H1 (cell line): ENCODE results near the gene SERGEF. TPM values are rescaled to one million over a fixed set of nuclear protein-coding genes. Genes with fewer than 3 reads are reported as not detected.

Source experiments
- CTCF ChIA-PET: fragments of 300-600 bp; sonication (Branson Sonifier 250); formaldehyde crosslinking; loops from one replicate; lab custom pipeline; 2021; ENCODE audit not compliant: partially characterized antibody; lab: Charles Lee
- POLR2A ChIA-PET: fragments of 300-600 bp; sonication (Branson Sonifier 250); formaldehyde crosslinking; loops from one replicate; lab custom pipeline; 2021; ENCODE audit warnings: inconsistent platforms; ENCODE audit not compliant: partially characterized antibody; lab: Charles Lee
- DNase-seq, 2 experiments: peaks; one replicate each; pipeline versions ENCODE4 v3.0.0 to v3.0.0-alpha.2; 2010 to 2022; ENCODE audit warnings: low spot score in 2 of 2, low read depth in 1 of 2, mixed read lengths in 1 of 2
- FAIRE-seq: peaks from 2 replicates; lab custom pipeline; 2011; peaks lifted over from hg19 to GRCh38; lab: Jason Lieb, UNC
- H2AFZ ChIP-seq: 2 replicates; pipeline ENCODE4 v1.8.1; 2012; ENCODE audit warnings: low read length, inconsistent platforms
- H2AK5ac ChIP-seq: 2 replicates; pipeline ENCODE4 v1.6.1; 2013; ENCODE audit warnings: low read depth, low read length
- H2BK120ac ChIP-seq: replicated peaks from 2 replicates; pipeline ENCODE3; 2013; ENCODE audit warnings: low read depth, low read length, inconsistent platforms
- H2BK12ac ChIP-seq: 2 replicates; pipeline ENCODE4 v1.6.1; 2013; ENCODE audit warnings: low read depth, low read length
- H2BK15ac ChIP-seq: 2 replicates; pipeline ENCODE4 v1.6.1; 2013; ENCODE audit warnings: low read length
- H2BK20ac ChIP-seq: 2 replicates; pipeline ENCODE4 v1.6.1; 2013; ENCODE audit warnings: low read length
- H2BK5ac ChIP-seq: 2 replicates; pipeline ENCODE4 v1.6.1; 2013; ENCODE audit warnings: low read depth, low read length
- H3K14ac ChIP-seq: 2 replicates; pipeline ENCODE4 v1.6.1; 2013; ENCODE audit warnings: inconsistent platforms; ENCODE audit not compliant: insufficient read length
- H3K18ac ChIP-seq: 2 replicates; pipeline ENCODE4 v1.6.1; 2013; ENCODE audit warnings: low read length; ENCODE audit errors: extremely low read depth
- H3K23ac ChIP-seq: 2 replicates; pipeline ENCODE4 v1.6.1; 2013; ENCODE audit warnings: inconsistent platforms; ENCODE audit not compliant: insufficient read length
- H3K23me2 ChIP-seq: 2 replicates; pipeline ENCODE4 v1.6.1; 2013; ENCODE audit warnings: low read depth, low read length
- H3K27ac ChIP-seq: 2 replicates; pipeline ENCODE4 v1.6.1; 2011; ENCODE audit warnings: low read depth, low read length, inconsistent platforms
- H3K27me3 ChIP-seq, 4 experiments: replicated peaks in 1 of 4; 1 replicate in 1 of 4; 2 replicates in 3 of 4; pipeline versions ENCODE4 v1.6.1 to v1.8.1; 2011 to 2013; ENCODE audit warnings: low read length in 3 of 4, mild to moderate bottlenecking in 3 of 4, inconsistent platforms in 2 of 4, mixed read lengths in 2 of 4, moderate library complexity in 1 of 4; ENCODE audit not compliant: control insufficient read depth in 3 of 4, insufficient read depth in 3 of 4; ENCODE audit errors: extremely low read depth in 1 of 4
- H3K36me3 ChIP-seq, 4 experiments: 2 replicates each; pipeline versions ENCODE4 v1.6.1 to v1.8.1; 2011 to 2013; ENCODE audit warnings: mild to moderate bottlenecking in 4 of 4, low read length in 3 of 4, moderate library complexity in 2 of 4, control low read depth in 1 of 4, inconsistent platforms in 1 of 4; ENCODE audit not compliant: insufficient read depth in 4 of 4, control insufficient read depth in 2 of 4
- H3K4ac ChIP-seq: replicated peaks from 2 replicates; pipeline ENCODE3; 2013; ENCODE audit warnings: low read length, low read depth, mixed read lengths, inconsistent platforms; ENCODE audit not compliant: insufficient read length
- H3K4me1 ChIP-seq, 4 experiments: replicated peaks in 1 of 4; 1 replicate in 1 of 4; 2 replicates in 3 of 4; pipeline versions ENCODE4 v1.6.1 to v1.8.1; 2011 to 2013; ENCODE audit warnings: low read length in 3 of 4, inconsistent platforms in 2 of 4, mixed read lengths in 1 of 4; ENCODE audit not compliant: insufficient read depth in 4 of 4, control insufficient read depth in 3 of 4
- H3K4me2 ChIP-seq, 2 experiments: 2 replicates each; pipeline versions ENCODE4 v1.6.1 to v1.8.1; 2011 to 2013; ENCODE audit warnings: low read depth in 2 of 2, low read length in 2 of 2, control low read depth in 1 of 2, inconsistent platforms in 1 of 2, mild to moderate bottlenecking in 1 of 2; ENCODE audit not compliant: insufficient read depth in 1 of 2
- H3K4me3 ChIP-seq, 4 experiments: fragments of 200-600, 300-600 bp in 1 of 4; sonication (generic), shearing (Covaris generic), sonication (Bioruptor Twin) in 1 of 4; 2 replicates each; pipeline versions ENCODE4 v1.5.1 to v1.8.1; 2011 to 2016; ENCODE audit warnings: low read length in 4 of 4, low read depth in 3 of 4, control low read depth in 2 of 4, inconsistent platforms in 2 of 4, mild to moderate bottlenecking in 2 of 4, mixed read lengths in 1 of 4, moderate library complexity in 1 of 4; ENCODE audit not compliant: insufficient read depth in 2 of 4; ENCODE audit errors: extremely low read depth in 1 of 4
- H3K56ac ChIP-seq: replicated peaks from 2 replicates; pipeline ENCODE3; 2013; ENCODE audit warnings: low read depth, mild to moderate bottlenecking, mixed read lengths, low read length, inconsistent platforms; ENCODE audit not compliant: insufficient read length
- H3K79me1 ChIP-seq: 2 replicates; pipeline ENCODE4 v1.6.1; 2013; ENCODE audit warnings: low read depth, low read length, control low read depth
- H3K79me2 ChIP-seq, 2 experiments: 2 replicates each; pipeline versions ENCODE4 v1.6.1 to v1.8.1; 2012 to 2013; ENCODE audit warnings: low read length in 2 of 2, mild to moderate bottlenecking in 2 of 2, inconsistent platforms in 1 of 2; ENCODE audit not compliant: insufficient read depth in 2 of 2, control insufficient read depth in 1 of 2
- H3K9ac ChIP-seq, 4 experiments: replicated peaks in 1 of 4; 1 replicate in 1 of 4; 2 replicates in 3 of 4; pipeline versions ENCODE4 v1.6.1 to v1.8.1; 2011 to 2013; ENCODE audit warnings: low read depth in 3 of 4, low read length in 3 of 4, control low read depth in 2 of 4, mild to moderate bottlenecking in 2 of 4, moderate library complexity in 2 of 4, inconsistent platforms in 1 of 4; ENCODE audit errors: extremely low read depth in 1 of 4
- H3K9me3 ChIP-seq, 2 experiments: 2 replicates each; pipeline versions ENCODE4 v1.6.1 to v1.8.1; 2012 to 2013; ENCODE audit warnings: mild to moderate bottlenecking in 2 of 2, moderate library complexity in 2 of 2, control low read depth in 1 of 2, inconsistent platforms in 1 of 2, low read depth in 1 of 2, low read length in 1 of 2, mixed read lengths in 1 of 2; ENCODE audit not compliant: insufficient read depth in 2 of 2
- H4K20me1 ChIP-seq, 2 experiments: replicated peaks in 1 of 2; 2 replicates each; pipeline versions ENCODE3 to v1.8.1; 2011 to 2013; ENCODE audit warnings: inconsistent platforms in 2 of 2, low read length in 2 of 2, mild to moderate bottlenecking in 1 of 2; ENCODE audit not compliant: insufficient read depth in 2 of 2, control insufficient read depth in 1 of 2
- H4K5ac ChIP-seq: 2 replicates; pipeline ENCODE4 v1.6.1; 2013; ENCODE audit warnings: low read length, low read depth, mixed read lengths, inconsistent platforms; ENCODE audit not compliant: insufficient read length
- H4K8ac ChIP-seq: 2 replicates; pipeline ENCODE4 v1.8.0; 2013; ENCODE audit warnings: mild to moderate bottlenecking, moderate library complexity, low read length, inconsistent platforms; ENCODE audit not compliant: insufficient read depth; ENCODE audit errors: extremely low read depth
- H4K91ac ChIP-seq: replicated peaks from 2 replicates; pipeline ENCODE3; 2013; ENCODE audit warnings: low read length, mixed read lengths, inconsistent platforms; ENCODE audit not compliant: insufficient read length
- ATF3 ChIP-seq: IDR thresholded peaks from 2 replicates; pipeline ENCODE4 v1.6.1; 2011; ENCODE audit warnings: low read depth, mild to moderate bottlenecking, low read length; ENCODE audit not compliant: insufficient read depth
- EZH2 ChIP-seq: fragments of 200-600 bp; sonication (generic); IDR thresholded peaks from 2 replicates; pipeline ENCODE4 v1.7.1; 2012; ENCODE audit warnings: low read depth, mild to moderate bottlenecking, moderate library complexity, low read length, inconsistent platforms; ENCODE audit not compliant: severe bottlenecking
- GABPA ChIP-seq: IDR thresholded peaks from 2 replicates; pipeline ENCODE4 v1.6.1; 2011; ENCODE audit warnings: mild to moderate bottlenecking, low read length, moderate library complexity, borderline replicate concordance; ENCODE audit not compliant: insufficient read depth
- KDM4A ChIP-seq: IDR thresholded peaks from one replicate; pipeline ENCODE4 v1.7.1; 2012; ENCODE audit warnings: low read depth, mild to moderate bottlenecking, moderate library complexity, low read length, inconsistent platforms; ENCODE audit not compliant: severe bottlenecking
- MAFK ChIP-seq: IDR thresholded peaks from 2 replicates; pipeline ENCODE4 v1.6.1; 2012; ENCODE audit warnings: low read depth, mild to moderate bottlenecking, improper control_type of control experiment, low read length
- MAX ChIP-seq: IDR thresholded peaks from 2 replicates; pipeline ENCODE4 v1.6.1; 2012; ENCODE audit warnings: inconsistent platforms
- RBBP5 ChIP-seq: IDR thresholded peaks from 2 replicates; pipeline ENCODE4 v1.7.1; 2012; ENCODE audit warnings: low read depth, mild to moderate bottlenecking, inconsistent platforms, low read length, moderate library complexity, borderline replicate concordance
- SP4 ChIP-seq: IDR thresholded peaks from 2 replicates; pipeline ENCODE4 v1.6.1; 2012; ENCODE audit warnings: low read length, inconsistent platforms
- TEAD4 ChIP-seq: IDR thresholded peaks from 2 replicates; pipeline ENCODE4 v1.6.1; 2012; ENCODE audit warnings: low read depth, low read length, inconsistent platforms, mixed read lengths
- WGBS, 2 experiments: shearing (Covaris generic) in 1 of 2; methylation state at CpG; one replicate each; pipeline versions ENCODE4 v1.1.6 to v1.1.7; 2013 to 2015; ENCODE audit warnings: low lambda C conversion rate in 2 of 2, mixed read lengths in 2 of 2, inconsistent platforms in 1 of 2, low coverage in 1 of 2, missing lambda C conversion rate in 1 of 2; ENCODE audit not compliant: insufficient replicate concordance in 2 of 2, insufficient coverage in 1 of 2, insufficient read length in 1 of 2; ENCODE audit errors: extremely low coverage in 1 of 2, missing lambda C conversion rate in 1 of 2; 5-methylcytosine and 5-hydroxymethylcytosine counted together
- polyA plus RNA-seq, 7 experiments: library from polyadenylated mRNA; depleted of rRNA in 3 of 7; stranded (reverse) in 5 of 7; unstranded in 2 of 7; fragments of >200 nt in 5 of 7; fragments of 200-250 nt in 2 of 7; gene quantifications; 1 replicate in 5 of 7; 2 replicates in 1 of 7; 4 replicates in 1 of 7; pipeline versions ENCODE4 v1.2.1 to v1.2.3, GENCODE V29; 2011 to 2013; ENCODE audit warnings: missing spikeins in 2 of 7, mixed read lengths in 2 of 7
- total RNA-seq: library from RNA; stranded (reverse); fragmentation: NEBNext Ultra II Directional; extraction: Animal tissue kit (Norgen Biotek cat#: 25700); gene quantifications from 2 replicates; pipeline ENCODE4 v1.2.1, GENCODE V29; 2021

Gene SERGEF
- total and polyA plus RNA-seq, 2 of the 8 experiments (the other 6 are each of a cell fraction or from before 2014, with no cell fraction given): 16.6 to 28.8 TPM

- Histone ChIP-seq H2AK5ac (no peak overlapping the region), H2BK5ac (no peak overlapping the region), H3K56ac (no peak overlapping the region), H2BK15ac (no peak overlapping the region), H4K8ac (no peak overlapping the region), H4K91ac (no peak overlapping the region), H4K5ac (no peak overlapping the region), H3K9ac (no peak overlapping the region), H2BK120ac (no peak overlapping the region), H3K4ac (no peak overlapping the region), H3K18ac (no peak overlapping the region), H3K36me3 (no peaks in the 10 kb centered on the region), H3K79me2 (no peaks in the 10 kb centered on the region), H2BK12ac (no peak overlapping the region), H3K23me2 (no peaks in the 10 kb centered on the region), H3K4me2 (no peak overlapping the region), H3K9me3 (no peaks in the 10 kb centered on the region), H3K14ac (no peak overlapping the region), H3K79me1 (no peaks in the 10 kb centered on the region), H2AFZ (no peak overlapping the region), H3K4me3 (no peak overlapping the region), H3K27me3 (no peaks in the 10 kb centered on the region), H3K23ac (no peak overlapping the region), H2BK20ac (no peak overlapping the region), H3K27ac (no peak overlapping the region), H4K20me1 (no peaks in the 10 kb centered on the region), H3K4me1 (peaks cover 0 to 4% (median under 1%) of the 10 kb centered on the region in 4 experiments; a peak in 3 of 7 replicates)
- ChIA-PET CTCF (interaction anchor here (0.7 to 6.2 kb wide), 14 partner anchors 8 to 248 kb away, joined by 3 to 90 read pairs (median 4); no protein-coding TSS in a partner anchor), POLR2A (no interaction called here)
- no peak for DNase-seq
- WGBS, 2 experiments: 75% methylated on average over 7 of the region's 7 CpGs; no CpG with 5 or more reads in 1 of the 2 experiments
- FAIRE-seq: no peak
- TF ChIP-seq ATF3: no peak
- TF ChIP-seq GABPA: no peak
- no peak for TF ChIP-seq MAFK
- no peak for TF ChIP-seq SP4
- TF ChIP-seq KDM4A: no peak
- TF ChIP-seq EZH2: no peak
- TF ChIP-seq RBBP5: no peak
- TF ChIP-seq TEAD4: no peak
- 0 out of 2 replicates have a peak, but pooled peaks have one; percentile 8 for TF ChIP-seq MAX
These were observed 165.9 kb downstream of the SERGEF start for GRCh38 chr11:17846852-17847453.
